GM23338 (cell line): ENCODE data around the gene CEP85. TPM values are rescaled to one million over a fixed set of nuclear protein-coding genes. Genes with fewer than 3 reads are reported as not detected.

ENCODE experiments used
- ATAC-seq: fragments of 200-7000 bp; cut with Tn5 transposase; 3 replicates; pipeline ENCODE4 v1.9.1; 2020
- DNase-seq: peaks from one replicate; pipeline ENCODE4 v3.0.0-alpha.2; 2015; ENCODE audit warnings: low spot score
- H2AFZ ChIP-seq: fragments of 200-600 bp; sonication (generic); 2 replicates; pipeline ENCODE4 v1.8.0; 2016; ENCODE audit warnings: antibody characterized with exemption, mild to moderate bottlenecking, moderate library complexity
- H3F3A ChIP-seq: fragments of 200-600 bp; sonication (generic); replicated peaks from 2 replicates; pipeline ENCODE4 v1.8.0; 2017; ENCODE audit warnings: antibody characterized with exemption, mixed run types, low read depth
- H3K27ac ChIP-seq: fragments of 200-600 bp; sonication (generic); 2 replicates; pipeline ENCODE4 v1.6.1; 2016; ENCODE audit warnings: low read depth
- H3K27me3 ChIP-seq: fragments of 200-600 bp; sonication (generic); 2 replicates; pipeline ENCODE4 v1.8.0; 2016; ENCODE audit warnings: mild to moderate bottlenecking, mixed run types, moderate library complexity; ENCODE audit not compliant: insufficient read depth
- H3K36me3 ChIP-seq: fragments of 200-600 bp; sonication (generic); 2 replicates; pipeline ENCODE4 v1.8.0; 2016; ENCODE audit warnings: mild to moderate bottlenecking; ENCODE audit not compliant: insufficient read depth
- H3K4me1 ChIP-seq: fragments of 200-600 bp; sonication (generic); 2 replicates; pipeline ENCODE4 v1.8.0; 2016; ENCODE audit warnings: mild to moderate bottlenecking, moderate library complexity; ENCODE audit not compliant: insufficient read depth
- H3K4me2 ChIP-seq: fragments of 200-600 bp; sonication (generic); 2 replicates; pipeline ENCODE4 v1.7.1; 2017; ENCODE audit warnings: mixed run types
- H3K4me3 ChIP-seq: fragments of 200-600 bp; sonication (generic); 2 replicates; pipeline ENCODE4 v1.6.1; 2016; ENCODE audit warnings: mixed run types
- H3K79me2 ChIP-seq: fragments of 200-600 bp; sonication (generic); replicated peaks from 2 replicates; pipeline ENCODE4 v1.8.0; 2017; ENCODE audit warnings: mild to moderate bottlenecking; ENCODE audit not compliant: insufficient read depth
- H3K9me2 ChIP-seq: fragments of 200-600 bp; sonication (generic); 2 replicates; pipeline ENCODE4 v1.8.0; 2017; ENCODE audit not compliant: insufficient read depth
- H4K20me1 ChIP-seq: fragments of 200-600 bp; sonication (generic); replicated peaks from 2 replicates; pipeline ENCODE4 v1.8.0; 2017; ENCODE audit warnings: mild to moderate bottlenecking; ENCODE audit not compliant: insufficient read depth
- H3K27ac Mint-ChIP-seq: 2 replicates; pipeline ENCODE4 v1.8.0; 2020; ENCODE audit warnings: inconsistent platforms, mild to moderate bottlenecking, moderate library complexity, mixed read lengths
- H3K27me3 Mint-ChIP-seq: 3 replicates; pipeline ENCODE4 v1.8.0; 2022; ENCODE audit warnings: low read depth, mild to moderate bottlenecking, moderate library complexity, mixed read lengths, inconsistent platforms; ENCODE audit not compliant: insufficient read depth, poor library complexity
- H3K36me3 Mint-ChIP-seq: 3 replicates; pipeline ENCODE4 v1.8.0; 2021; ENCODE audit warnings: low read depth, mild to moderate bottlenecking, inconsistent platforms, moderate library complexity, mixed read lengths
- H3K4me1 Mint-ChIP-seq: 3 replicates; pipeline ENCODE4 v1.8.0; 2020; ENCODE audit warnings: mild to moderate bottlenecking, inconsistent platforms, mixed read lengths
- H3K4me3 Mint-ChIP-seq: 3 replicates; pipeline ENCODE4 v1.8.0; 2021; ENCODE audit warnings: moderate library complexity, mild to moderate bottlenecking, inconsistent platforms, mixed read lengths
- H3K9me3 Mint-ChIP-seq: 3 replicates; pipeline ENCODE4 v1.8.0; 2020; ENCODE audit warnings: moderate library complexity, mild to moderate bottlenecking, inconsistent platforms, mixed read lengths
- CREB1 ChIP-seq: fragments of 250-450 bp; sonication (Bioruptor Pico); IDR thresholded peaks from 2 replicates; pipeline ENCODE4 v1.5.0; 2020; ENCODE audit warnings: low read depth, mild to moderate bottlenecking, moderate library complexity
- EZH2 ChIP-seq: fragments of 200-600 bp; sonication (generic); IDR thresholded peaks from one replicate; pipeline ENCODE4 v1.8.0; 2017; ENCODE audit warnings: antibody characterized with exemption, mild to moderate bottlenecking, low read depth; ENCODE audit not compliant: unreplicated experiment
- EZH2phosphoT487 ChIP-seq: fragments of 200-600 bp; sonication (generic); IDR thresholded peaks from one replicate; pipeline ENCODE4 v1.8.1; 2018; ENCODE audit warnings: antibody characterized with exemption; ENCODE audit not compliant: unreplicated experiment
- JUNB ChIP-seq: IDR thresholded peaks from one replicate; pipeline ENCODE4 v1.6.1; 2016; ENCODE audit warnings: antibody characterized with exemption; ENCODE audit not compliant: unreplicated experiment
- NANOG ChIP-seq: IDR thresholded peaks from 2 replicates; pipeline ENCODE4 v1.6.1; 2016; ENCODE audit warnings: antibody characterized with exemption, borderline replicate concordance
- POLR2AphosphoS5 ChIP-seq: IDR thresholded peaks from 2 replicates; pipeline ENCODE4 v1.6.1; 2016; ENCODE audit warnings: antibody characterized with exemption, low read depth
- STAT1 ChIP-seq: IDR thresholded peaks from one replicate; pipeline ENCODE4 v1.6.1; 2016; ENCODE audit warnings: antibody characterized with exemption; ENCODE audit not compliant: unreplicated experiment
- ZNF114 ChIP-seq: fragments of 250-450 bp; sonication (Bioruptor Pico); IDR thresholded peaks from 2 replicates; pipeline ENCODE4 v1.5.0; 2020; ENCODE audit warnings: mild to moderate bottlenecking, moderate library complexity
- ZNF331 ChIP-seq: fragments of 250-450 bp; sonication (Bioruptor Pico); IDR thresholded peaks from 2 replicates; pipeline ENCODE4 v1.5.0; 2020; ENCODE audit warnings: low read depth, mild to moderate bottlenecking, moderate library complexity
- polyA plus RNA-seq: library from polyadenylated mRNA; unstranded; fragments of >200 nt; fragmentation: Nextera tagmentation; extraction: Ambion mirVana; gene quantifications from 2 replicates; pipeline ENCODE4 v1.2.1, GENCODE V29; 2016
- total RNA-seq: library from RNA; depleted of rRNA; stranded (reverse); fragments of >200 nt; shearing (Covaris generic); gene quantifications from 2 replicates; pipeline ENCODE4 v1.2.3, GENCODE V29; 2014
- TF ChIP-seq, protein P1 (sequence below): IDR thresholded peaks from 2 replicates; pipeline ENCODE4 v1.6.1; 2016; ENCODE audit warnings: antibody characterized with exemption
- TF ChIP-seq, protein P2 (sequence below): IDR thresholded peaks from one replicate; pipeline ENCODE4 v1.6.1; 2018; ENCODE audit warnings: antibody characterized with exemption; ENCODE audit not compliant: unreplicated experiment
- TF ChIP-seq, protein P3 (sequence below), 2 experiments: fragments of 200-600 bp in 1 of 2; sonication (generic) in 1 of 2; conservative IDR thresholded peaks; 2 replicates each; pipeline versions ENCODE4 v1.5.1 to v1.6.1; 2016 to 2017; ENCODE audit warnings: antibody characterized with exemption in 2 of 2, low read depth in 2 of 2, mild to moderate bottlenecking in 2 of 2, moderate library complexity in 1 of 2

The CEP85 gene
- total and polyA plus RNA-seq, 2 experiments from 2014 or later, result 12.8 to 36.8 TPM

DNA sequence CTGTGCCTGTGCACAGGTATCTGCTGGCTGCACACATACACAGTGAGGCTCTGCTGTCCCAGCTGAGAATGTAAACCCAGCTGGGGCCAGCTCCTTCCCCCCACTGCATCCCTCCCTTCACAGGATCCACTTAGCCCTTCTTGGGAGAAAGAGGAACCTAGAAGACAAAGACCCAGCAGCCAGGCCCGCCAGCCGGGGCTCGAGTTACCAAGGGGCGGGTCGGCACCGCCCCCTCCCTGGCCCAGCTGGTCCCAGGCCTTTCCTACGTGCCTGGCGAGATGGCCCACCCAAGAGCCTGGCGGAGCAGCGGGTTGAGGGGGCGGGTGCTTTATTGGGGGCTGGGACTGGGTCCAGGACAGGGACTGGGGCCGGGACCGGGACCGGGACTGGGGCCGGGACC, 48.0 kb downstream of the CEP85 start:
- Histone ChIP-seq H3K36me3 (peaks cover 9% of the 10 kb centered on the region), H3K9me2 (no peaks in the 10 kb centered on the region), H4K20me1 (0 out of 2 replicates have a peak, but pooled peaks cover 3% of the 10 kb centered on the region), H3F3A (peaks cover 16% of the 10 kb centered on the region), H3K4me3 (peak overlapping the region; percentile 85), H2AFZ (no peak overlapping the region), H3K79me2 (no peaks in the 10 kb centered on the region), H3K27ac (peak overlapping the region; percentile 66; the same call in 1 of the 2 replicates), H3K4me2 (peak overlapping the region; percentile 92), H3K27me3 (no peaks in the 10 kb centered on the region), H3K4me1 (peaks cover 20% of the 10 kb centered on the region)
- Mint-ChIP-seq H3K27me3 (peaks cover 29% of the 10 kb centered on the region), H3K27ac (peak overlapping the region; percentile 52), H3K4me1 (peaks cover 43% of the 10 kb centered on the region), H3K36me3 (peaks cover 22% of the 10 kb centered on the region), H3K4me3 (peak overlapping the region; percentile 61), H3K9me3 (no peaks in the 10 kb centered on the region; the same call in 2 of the 3 replicates)
- ATAC-seq (peak; percentile 52), DNase-seq (peak; percentile 92)
- TF ChIP-seq POLR2AphosphoS5 (peak; percentile 25; the same call in 1 of the 2 replicates), STAT1 (no peak)

DNA sequence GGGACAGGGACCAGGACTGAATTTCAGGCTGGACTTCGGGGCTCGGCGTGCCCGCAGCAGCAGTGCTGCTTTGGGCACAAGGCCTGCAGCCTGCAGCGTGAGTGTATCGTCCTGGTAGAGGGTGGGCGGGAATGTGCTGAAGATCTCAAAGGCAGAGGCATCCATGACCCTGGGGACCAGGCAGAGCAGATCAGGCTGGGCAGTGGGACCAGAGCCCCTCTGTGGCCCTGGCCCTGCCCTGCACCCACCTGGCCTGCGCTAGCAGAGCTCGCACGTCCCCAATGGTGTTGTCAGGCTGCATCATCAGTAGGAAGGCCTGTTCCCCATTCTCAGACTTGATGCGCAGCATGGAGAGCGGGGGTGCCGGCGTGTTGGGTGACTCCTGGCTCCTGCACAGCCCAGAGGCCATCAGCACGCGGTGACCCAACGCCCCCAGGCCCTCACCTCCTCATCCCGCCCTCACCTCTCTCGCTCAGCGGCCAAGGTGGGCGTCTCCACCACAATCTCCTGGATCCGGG, 48.5 kb downstream of the CEP85 start:
- peaks cover 20% of the 10 kb centered on the region for H3K4me1 ChIP-seq
- H2AFZ ChIP-seq, result no peak overlapping the region
- peak overlapping the region; percentile 92 for H3K4me2 ChIP-seq
- peak overlapping the region; percentile 85 for H3K4me3 ChIP-seq
- Mint-ChIP-seq H3K4me1 (peaks cover 43% of the 10 kb centered on the region), H3K27me3 (peaks cover 29% of the 10 kb centered on the region), H3K36me3 (peaks cover 17% of the 10 kb centered on the region), H3K9me3 (no peaks in the 10 kb centered on the region; the same call in 2 of the 3 replicates), H3K27ac (no peak overlapping the region), H3K4me3 (peak overlapping the region; percentile 61; the same call in 2 of the 3 replicates)
- H3K36me3 ChIP-seq, result peaks cover 4% of the 10 kb centered on the region
- no peaks in the 10 kb centered on the region for H3K9me2 ChIP-seq
- peak; percentile 8 for ATAC-seq
- H4K20me1 ChIP-seq, result 0 out of 2 replicates have a peak, but pooled peaks cover 3% of the 10 kb centered on the region
- DNase-seq, result peak; percentile 56
- H3F3A ChIP-seq, result peaks cover 12% of the 10 kb centered on the region
- H3K27me3 ChIP-seq, result no peaks in the 10 kb centered on the region
- H3K79me2 ChIP-seq, result no peaks in the 10 kb centered on the region
- H3K27ac ChIP-seq, result 0 out of 2 replicates have a peak overlapping the region, but pooled peaks have one; percentile 66
- TF ChIP-seq, protein P1, sequence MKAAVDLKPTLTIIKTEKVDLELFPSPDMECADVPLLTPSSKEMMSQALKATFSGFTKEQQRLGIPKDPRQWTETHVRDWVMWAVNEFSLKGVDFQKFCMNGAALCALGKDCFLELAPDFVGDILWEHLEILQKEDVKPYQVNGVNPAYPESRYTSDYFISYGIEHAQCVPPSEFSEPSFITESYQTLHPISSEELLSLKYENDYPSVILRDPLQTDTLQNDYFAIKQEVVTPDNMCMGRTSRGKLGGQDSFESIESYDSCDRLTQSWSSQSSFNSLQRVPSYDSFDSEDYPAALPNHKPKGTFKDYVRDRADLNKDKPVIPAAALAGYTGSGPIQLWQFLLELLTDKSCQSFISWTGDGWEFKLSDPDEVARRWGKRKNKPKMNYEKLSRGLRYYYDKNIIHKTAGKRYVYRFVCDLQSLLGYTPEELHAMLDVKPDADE, result no peak
- TF ChIP-seq EZH2 (no peak), ZNF114 (CRISPR knock-in tag) (no peak), CREB1 (no peak), POLR2AphosphoS5 (no peak), NANOG (no peak), ZNF331 (no peak), EZH2phosphoT487 (no peak), JUNB (no peak), STAT1 (no peak)
- TF ChIP-seq, protein P2, sequence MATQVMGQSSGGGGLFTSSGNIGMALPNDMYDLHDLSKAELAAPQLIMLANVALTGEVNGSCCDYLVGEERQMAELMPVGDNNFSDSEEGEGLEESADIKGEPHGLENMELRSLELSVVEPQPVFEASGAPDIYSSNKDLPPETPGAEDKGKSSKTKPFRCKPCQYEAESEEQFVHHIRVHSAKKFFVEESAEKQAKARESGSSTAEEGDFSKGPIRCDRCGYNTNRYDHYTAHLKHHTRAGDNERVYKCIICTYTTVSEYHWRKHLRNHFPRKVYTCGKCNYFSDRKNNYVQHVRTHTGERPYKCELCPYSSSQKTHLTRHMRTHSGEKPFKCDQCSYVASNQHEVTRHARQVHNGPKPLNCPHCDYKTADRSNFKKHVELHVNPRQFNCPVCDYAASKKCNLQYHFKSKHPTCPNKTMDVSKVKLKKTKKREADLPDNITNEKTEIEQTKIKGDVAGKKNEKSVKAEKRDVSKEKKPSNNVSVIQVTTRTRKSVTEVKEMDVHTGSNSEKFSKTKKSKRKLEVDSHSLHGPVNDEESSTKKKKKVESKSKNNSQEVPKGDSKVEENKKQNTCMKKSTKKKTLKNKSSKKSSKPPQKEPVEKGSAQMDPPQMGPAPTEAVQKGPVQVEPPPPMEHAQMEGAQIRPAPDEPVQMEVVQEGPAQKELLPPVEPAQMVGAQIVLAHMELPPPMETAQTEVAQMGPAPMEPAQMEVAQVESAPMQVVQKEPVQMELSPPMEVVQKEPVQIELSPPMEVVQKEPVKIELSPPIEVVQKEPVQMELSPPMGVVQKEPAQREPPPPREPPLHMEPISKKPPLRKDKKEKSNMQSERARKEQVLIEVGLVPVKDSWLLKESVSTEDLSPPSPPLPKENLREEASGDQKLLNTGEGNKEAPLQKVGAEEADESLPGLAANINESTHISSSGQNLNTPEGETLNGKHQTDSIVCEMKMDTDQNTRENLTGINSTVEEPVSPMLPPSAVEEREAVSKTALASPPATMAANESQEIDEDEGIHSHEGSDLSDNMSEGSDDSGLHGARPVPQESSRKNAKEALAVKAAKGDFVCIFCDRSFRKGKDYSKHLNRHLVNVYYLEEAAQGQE, result no peak
- TF ChIP-seq, protein P3, sequence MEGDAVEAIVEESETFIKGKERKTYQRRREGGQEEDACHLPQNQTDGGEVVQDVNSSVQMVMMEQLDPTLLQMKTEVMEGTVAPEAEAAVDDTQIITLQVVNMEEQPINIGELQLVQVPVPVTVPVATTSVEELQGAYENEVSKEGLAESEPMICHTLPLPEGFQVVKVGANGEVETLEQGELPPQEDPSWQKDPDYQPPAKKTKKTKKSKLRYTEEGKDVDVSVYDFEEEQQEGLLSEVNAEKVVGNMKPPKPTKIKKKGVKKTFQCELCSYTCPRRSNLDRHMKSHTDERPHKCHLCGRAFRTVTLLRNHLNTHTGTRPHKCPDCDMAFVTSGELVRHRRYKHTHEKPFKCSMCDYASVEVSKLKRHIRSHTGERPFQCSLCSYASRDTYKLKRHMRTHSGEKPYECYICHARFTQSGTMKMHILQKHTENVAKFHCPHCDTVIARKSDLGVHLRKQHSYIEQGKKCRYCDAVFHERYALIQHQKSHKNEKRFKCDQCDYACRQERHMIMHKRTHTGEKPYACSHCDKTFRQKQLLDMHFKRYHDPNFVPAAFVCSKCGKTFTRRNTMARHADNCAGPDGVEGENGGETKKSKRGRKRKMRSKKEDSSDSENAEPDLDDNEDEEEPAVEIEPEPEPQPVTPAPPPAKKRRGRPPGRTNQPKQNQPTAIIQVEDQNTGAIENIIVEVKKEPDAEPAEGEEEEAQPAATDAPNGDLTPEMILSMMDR (conservative IDR thresholded peaks at IDR 0.05; ENCODE audit: low read depth in 2 of 2), result no peak
